COLO829 (cell line): ENCODE results near the gene THAP8.

ENCODE experiments used
- DNase-seq: peaks from one replicate; pipeline ENCODE4 v3.0.0; 2012; ENCODE audit warnings: low spot score

The THAP8 gene

DNA sequence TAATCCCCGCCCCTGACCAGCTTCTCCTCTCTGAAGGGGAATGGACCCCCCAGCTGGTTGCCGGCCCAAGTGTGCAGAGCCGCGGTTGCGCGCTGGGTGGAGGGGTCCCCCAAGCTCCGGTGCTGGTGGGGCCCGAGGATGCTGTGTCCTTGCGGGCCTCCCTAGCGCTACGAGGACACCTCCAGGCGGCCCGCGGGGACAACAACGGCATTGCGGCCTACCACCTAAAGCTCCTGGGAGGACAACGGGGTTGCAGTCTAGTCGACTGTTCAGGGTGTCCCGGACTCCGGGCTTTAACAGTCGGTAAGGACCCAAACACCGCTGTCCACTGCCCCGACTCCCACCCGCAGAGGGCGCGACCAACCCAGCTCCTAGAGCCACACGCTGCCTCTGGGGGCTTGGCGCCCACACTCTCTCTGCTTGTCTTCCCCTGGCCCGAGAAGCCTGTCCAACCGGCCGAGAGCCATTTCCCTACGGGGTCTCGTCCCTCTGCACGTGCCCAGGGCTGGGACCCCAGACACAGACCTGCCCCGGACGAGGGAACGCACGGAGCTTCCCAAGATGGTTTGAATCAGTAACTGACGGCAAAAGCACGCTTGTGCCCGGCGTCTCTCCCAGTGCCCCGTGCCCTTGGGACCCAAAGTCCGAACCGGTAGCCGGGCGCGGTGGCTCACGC lies 60.0 kb downstream of the THAP8 start:
- no peak for DNase-seq

DNA sequence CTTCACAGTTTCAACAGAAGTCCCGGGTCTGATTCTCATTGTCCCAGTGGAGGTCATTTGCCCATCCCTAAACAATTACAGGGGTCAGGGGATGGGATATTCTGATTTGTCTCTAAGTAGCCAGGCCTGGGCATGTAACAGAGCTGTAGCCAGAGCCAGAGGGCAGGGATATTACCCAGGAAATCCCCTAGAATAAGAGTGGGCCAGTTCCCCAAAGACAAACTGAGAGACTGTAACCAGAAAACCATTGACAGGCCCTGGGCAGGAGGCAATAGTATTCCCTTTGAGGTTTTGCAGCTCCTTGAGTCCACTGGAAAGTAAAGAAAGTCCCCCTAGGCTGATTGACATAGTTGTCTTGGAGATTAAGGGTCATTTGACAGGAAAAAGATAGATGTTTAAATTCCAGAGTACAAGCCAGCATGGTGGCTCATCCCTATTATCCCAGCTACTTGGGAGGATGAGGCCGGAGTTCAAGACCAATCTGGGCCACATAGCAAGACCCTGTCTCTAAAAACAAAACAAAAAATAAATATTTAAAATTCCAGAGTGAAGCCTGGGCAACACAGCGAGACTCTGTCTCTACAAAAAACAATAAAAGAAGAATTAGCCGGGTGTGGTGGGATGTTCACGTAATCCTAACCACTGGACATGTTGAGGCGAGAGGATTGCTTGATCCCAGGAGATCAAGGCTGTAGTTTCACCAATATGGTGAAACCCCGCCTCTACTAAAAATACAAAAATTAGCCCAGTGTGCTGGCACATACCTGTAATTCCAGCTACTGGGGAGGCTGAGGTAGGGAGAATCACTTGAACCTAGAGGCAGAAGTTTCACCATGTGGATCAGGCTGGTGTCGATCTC lies 60.9 kb downstream of the THAP8 start:
- no peak for DNase-seq

DNA sequence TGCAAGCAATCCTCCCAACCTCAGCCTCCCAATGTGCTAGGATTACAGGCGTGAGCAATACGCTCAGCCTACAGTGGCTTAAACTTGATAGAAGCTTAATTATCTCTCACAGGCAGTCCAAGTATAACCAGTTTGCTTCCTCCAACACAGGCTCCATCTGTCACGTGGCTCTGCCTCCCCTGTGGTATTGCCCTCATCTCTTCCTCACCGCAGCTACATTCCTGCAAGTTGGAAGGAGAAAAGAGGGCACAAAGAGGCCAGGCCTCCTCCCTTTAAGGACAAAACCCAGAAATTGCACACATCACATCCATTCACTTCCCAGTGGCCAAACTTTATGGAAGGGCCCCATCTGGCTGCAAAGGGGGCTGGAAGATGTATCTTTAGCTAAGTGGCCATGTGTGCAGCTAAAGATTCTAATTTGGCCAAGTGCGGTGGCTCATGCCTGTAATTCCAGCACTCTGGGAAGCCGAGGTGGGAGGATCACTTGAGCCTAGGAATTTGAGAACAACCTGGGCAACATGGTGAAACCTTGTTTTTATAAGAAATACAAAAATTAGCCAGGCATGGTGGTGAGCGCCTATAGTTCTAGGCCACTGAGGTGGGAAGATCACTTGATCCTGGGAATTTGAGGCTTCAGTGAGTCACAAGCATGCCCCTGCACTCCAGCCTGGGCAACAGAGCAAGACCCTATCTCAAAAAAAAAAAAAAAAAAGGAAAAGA lies 62.2 kb downstream of the THAP8 start:
- no peak for DNase-seq

DNA sequence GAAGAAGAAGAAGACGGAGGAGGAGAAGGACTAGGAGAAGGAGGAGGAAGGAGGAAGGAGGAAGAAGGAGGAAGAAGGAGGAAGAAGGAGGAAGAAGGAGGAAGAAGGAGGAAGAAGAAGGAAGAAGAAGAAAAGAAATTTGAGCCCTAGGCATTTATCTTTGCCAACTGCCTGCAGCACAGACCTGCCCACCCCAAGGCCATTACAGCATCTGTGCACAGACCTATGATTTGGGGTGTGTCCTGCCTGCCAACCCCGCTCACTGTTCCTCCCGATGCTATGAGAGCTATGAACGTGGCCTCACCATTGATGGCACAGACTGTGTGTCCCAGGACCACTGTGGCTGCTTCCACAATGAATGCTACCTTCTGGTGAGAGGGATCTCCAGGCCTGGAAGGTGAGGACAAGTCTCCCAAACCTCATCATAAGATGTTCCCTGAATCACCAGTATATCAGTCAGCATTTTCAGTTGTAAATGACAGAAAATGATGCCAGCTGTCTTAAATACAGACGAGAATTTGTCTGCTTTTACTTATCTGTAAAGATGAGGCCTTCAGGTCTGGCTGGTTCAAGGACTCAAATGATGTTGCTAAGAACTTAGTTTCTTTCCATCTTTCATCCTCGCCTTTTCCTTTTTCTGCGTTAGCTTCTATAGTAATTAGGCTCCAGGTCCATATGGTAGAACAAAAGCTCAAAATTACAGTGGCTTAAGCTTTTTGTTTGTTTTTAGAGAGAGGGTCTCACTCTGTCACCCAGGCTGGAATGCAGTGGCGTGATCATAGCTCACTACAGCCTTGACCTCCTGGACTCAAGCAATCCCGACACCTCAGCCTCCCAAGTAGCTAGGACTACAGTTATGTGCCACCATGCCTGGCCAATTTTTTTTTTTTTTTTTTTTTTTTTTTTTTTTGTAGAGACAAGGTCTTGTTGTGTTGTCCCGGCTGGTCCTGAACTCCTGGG lies 63.0 kb downstream of the THAP8 start:
- DNase-seq: no peak

DNA sequence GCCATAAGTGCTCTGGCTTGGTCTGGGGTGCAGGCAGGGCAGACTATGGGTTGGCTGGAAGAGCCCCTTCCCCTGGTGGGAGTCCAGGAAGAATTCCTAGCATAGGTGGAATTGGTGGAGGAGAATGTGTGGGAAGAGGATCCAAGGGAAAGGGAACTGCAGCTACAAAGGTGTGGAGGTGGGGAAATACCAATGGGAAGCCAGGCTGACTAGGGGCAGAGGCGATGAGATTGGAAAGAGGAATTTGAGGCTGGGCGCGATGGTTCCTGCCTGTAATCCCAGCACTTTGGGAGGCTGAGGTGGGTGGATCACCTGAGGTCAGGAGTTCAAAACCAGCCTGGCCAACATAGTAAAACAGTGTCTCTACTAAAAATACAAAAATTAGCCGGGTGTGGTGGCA lies 63.9 kb downstream of the THAP8 start:
- DNase-seq: no peak

DNA sequence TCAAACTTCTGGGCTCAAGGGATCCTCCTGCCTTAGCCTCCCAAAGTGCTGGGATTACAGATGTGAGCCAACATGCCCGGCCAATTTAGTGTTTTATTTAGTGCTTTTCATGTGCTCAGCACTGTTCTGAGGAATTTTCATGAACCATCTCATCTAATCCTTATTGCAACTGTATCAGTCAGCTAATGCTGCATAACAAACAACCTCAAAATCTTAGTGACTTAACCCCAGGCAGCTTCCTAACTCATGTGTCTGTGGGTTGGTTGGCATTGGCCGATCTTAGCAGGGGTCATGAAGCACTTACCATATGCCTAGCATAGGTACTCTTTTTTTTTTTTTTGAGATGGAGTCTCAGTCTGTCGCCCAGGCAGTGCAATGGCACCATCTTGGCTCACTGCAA lies 65.3 kb downstream of the THAP8 start:
- no peak for DNase-seq

DNA sequence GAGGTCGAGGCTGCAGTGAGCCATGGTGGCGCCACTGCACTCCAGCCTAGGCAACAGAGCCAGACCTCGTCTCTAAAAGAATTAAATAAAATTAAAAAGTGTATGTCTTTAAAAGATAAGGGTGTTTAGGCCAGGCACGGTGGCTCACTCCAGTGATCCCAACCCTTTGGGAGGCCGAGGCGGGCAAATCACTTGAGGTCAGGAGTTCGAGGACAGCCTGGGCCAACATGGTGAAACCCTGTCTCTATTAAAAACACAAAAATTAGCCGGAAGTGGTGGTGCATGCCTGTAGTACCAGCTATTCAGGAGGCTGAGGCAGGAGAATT lies 66.6 kb downstream of the THAP8 start:
- DNase-seq: no peak

DNA sequence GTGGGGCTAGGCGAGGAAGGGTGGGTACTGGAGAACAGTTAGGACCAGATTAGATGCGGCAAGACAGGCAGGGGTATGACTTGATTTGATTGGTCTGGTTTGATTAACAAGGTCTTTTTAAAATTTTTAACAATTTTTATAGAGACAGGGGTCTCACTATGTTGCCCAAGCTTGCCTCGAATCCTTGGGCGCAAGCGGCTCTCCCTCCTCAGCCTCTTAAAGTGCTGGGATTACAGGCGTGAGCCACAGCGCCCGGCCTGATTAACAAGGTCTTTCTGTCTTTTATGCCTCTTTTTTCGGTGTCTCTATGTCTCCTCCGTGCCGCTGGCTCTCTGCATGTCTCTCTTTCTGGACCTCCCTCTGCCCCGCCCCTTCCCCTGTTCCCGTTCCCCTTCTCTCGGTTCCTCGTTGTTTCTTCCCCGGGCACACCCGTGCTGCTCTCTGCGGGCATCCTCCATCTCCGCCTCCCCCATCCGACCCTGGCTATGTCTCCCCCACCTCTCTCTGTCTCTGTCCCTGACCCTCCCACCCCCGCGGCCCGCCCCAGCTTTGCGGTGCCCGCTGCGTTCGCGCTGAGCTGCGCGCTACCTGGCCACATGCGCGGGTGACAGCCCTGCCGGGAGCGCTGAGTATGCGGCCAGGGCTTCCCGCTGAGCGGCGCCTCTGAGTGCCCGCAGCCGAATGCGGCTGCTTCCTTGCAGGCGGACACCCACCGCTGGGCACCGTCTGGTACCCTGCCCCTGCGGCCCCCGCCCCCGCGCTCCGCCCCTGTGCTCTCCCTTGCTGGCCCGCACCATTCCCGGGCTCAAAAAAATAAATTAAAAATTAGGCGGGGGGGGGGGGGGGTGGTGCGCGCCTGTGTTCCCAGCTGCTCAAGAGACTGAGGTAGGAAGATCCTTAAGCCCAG lies 67.2 kb downstream of the THAP8 start:
- DNase-seq: no peak

DNA sequence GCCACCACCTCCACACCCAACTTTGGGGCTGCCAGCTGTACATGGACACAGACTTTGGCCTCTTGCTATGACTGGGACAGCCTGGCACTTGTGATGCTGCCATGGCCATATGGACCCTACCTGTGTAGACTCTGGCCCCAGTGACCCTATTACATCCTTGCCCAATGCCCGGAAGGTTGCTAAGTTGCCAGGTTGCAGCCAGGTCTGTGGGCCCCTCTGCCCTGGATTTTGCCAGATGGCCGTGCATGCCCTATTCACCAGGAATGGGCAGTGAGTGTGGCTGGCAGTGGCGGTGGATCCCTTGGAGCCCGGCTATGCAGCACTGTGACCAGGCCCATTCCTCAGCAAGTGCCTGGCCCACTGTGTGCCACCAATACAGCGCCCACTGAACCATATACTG lies 68.0 kb downstream of the THAP8 start:
- DNase-seq: no peak
